HCT116 (cell line): ENCODE results near the gene GPR142. TPM values are rescaled to one million over a fixed set of nuclear protein-coding genes. Genes with fewer than 3 reads are reported as not detected.

Experiments used
- ATAC-seq: fragments of 200-7000 bp; cut with Tn5 transposase; 2 replicates; pipeline ENCODE4 v1.9.1; 2020; ENCODE audit warnings: mild to moderate bottlenecking, moderate library complexity
- BruUV-seq: library from RNA; stranded (reverse); fragments of 400-500 nt; replicated peaks from 2 replicates; lab custom pipeline; 2021; lab: Mats Ljungman, UMichigan
- CTCF ChIA-PET: fragments of 300-600 bp; sonication (Branson Sonifier 250); formaldehyde crosslinking; loops from one replicate; lab custom pipeline; 2021; ENCODE audit warnings: antibody characterized with exemption; lab: Charles Lee
- POLR2A ChIA-PET: fragments of 300-600, 350-600 bp; sonication (Branson Sonifier 250); formaldehyde crosslinking; loops from one replicate; lab custom pipeline; 2021; ENCODE audit warnings: antibody characterized with exemption; lab: Charles Lee
- RAD21 ChIA-PET, 2 experiments: fragments of 300-600 bp; sonication (Branson Sonifier 250); formaldehyde crosslinking; loops; one replicate each; lab custom pipeline; 2023; ENCODE audit warnings: low total read pairs in 2 of 2; ENCODE audit not compliant: uncharacterized antibody in 2 of 2, unreplicated experiment in 2 of 2, low non-redundant PET in 1 of 2; lab: Charles Lee
- DNase-seq: peaks from one replicate; pipeline ENCODE4 v3.0.0-alpha.2; 2010; ENCODE audit warnings: low read depth, low spot score
- H2AFZ ChIP-seq: fragments of 200-600 bp; shearing (Covaris generic), sonication (generic); 2 replicates; pipeline ENCODE4 v1.6.1; 2017; ENCODE audit warnings: low read depth, mixed run types, mixed read lengths, antibody characterized with exemption, low read length; ENCODE audit not compliant: poor library complexity, severe bottlenecking
- H3K27ac ChIP-seq: 2 replicates; pipeline ENCODE4 v1.5.1; 2012; ENCODE audit warnings: low read depth, low read length
- H3K27me3 ChIP-seq: fragments of 200-600 bp; sonication (generic); 2 replicates; pipeline ENCODE4 v1.6.1; 2016; ENCODE audit warnings: mixed run types, low read length, mixed read lengths; ENCODE audit not compliant: insufficient read depth
- H3K36me3 ChIP-seq, 2 experiments: fragments of 200-500 bp in 1 of 2; fragments of 200-600 bp in 1 of 2; sonication (Bioruptor generic) in 1 of 2; sonication (generic) in 1 of 2; 2 replicates each; pipeline versions ENCODE4 v1.5.1 to v1.6.1; 2014 to 2016; ENCODE audit warnings: low read length in 2 of 2, inconsistent platforms in 1 of 2, mixed read lengths in 1 of 2, mixed run types in 1 of 2; ENCODE audit not compliant: insufficient read depth in 2 of 2, control insufficient read depth in 1 of 2
- H3K4me1 ChIP-seq, 2 experiments: fragments of 200-600 bp in 1 of 2; sonication (generic) in 1 of 2; 2 replicates each; pipeline versions ENCODE4 v1.5.1 to v1.6.1; 2012 to 2017; ENCODE audit warnings: low read length in 2 of 2, inconsistent platforms in 1 of 2, mild to moderate bottlenecking in 1 of 2, mixed read lengths in 1 of 2, mixed run types in 1 of 2, moderate library complexity in 1 of 2; ENCODE audit not compliant: insufficient read depth in 2 of 2, control insufficient read depth in 1 of 2
- H3K4me2 ChIP-seq: fragments of 200-600 bp; sonication (generic); 2 replicates; pipeline ENCODE4 v1.6.1; 2017; ENCODE audit warnings: mixed run types, low read length, mixed read lengths
- H3K4me3 ChIP-seq, 2 experiments: fragments of 200-600 bp in 1 of 2; sonication (generic) in 1 of 2; replicated peaks in 1 of 2; 2 replicates each; pipeline ENCODE4 v1.5.1; 2011 to 2016; ENCODE audit warnings: low read length in 2 of 2, control low read depth in 1 of 2, low read depth in 1 of 2, mild to moderate bottlenecking in 1 of 2, mixed read lengths in 1 of 2, mixed run types in 1 of 2
- H3K79me2 ChIP-seq: fragments of 200-600 bp; sonication (generic); 2 replicates; pipeline ENCODE4 v1.6.1; 2017; ENCODE audit warnings: mild to moderate bottlenecking, mixed run types, low read length, moderate library complexity, mixed read lengths; ENCODE audit not compliant: insufficient read depth
- H3K9ac ChIP-seq: fragments of 200-600 bp; sonication (generic); 2 replicates; pipeline ENCODE4 v1.6.1; 2016; ENCODE audit warnings: low read length, mixed read lengths
- H3K9me2 ChIP-seq: fragments of 200-600 bp; sonication (generic), shearing (Covaris generic); 2 replicates; pipeline ENCODE4 v1.6.1; 2017; ENCODE audit warnings: mixed run types, mild to moderate bottlenecking, moderate library complexity; ENCODE audit not compliant: insufficient read depth
- H3K9me3 ChIP-seq, 2 experiments: fragments of 200-500 bp in 1 of 2; fragments of 200-600 bp in 1 of 2; sonication (Bioruptor generic) in 1 of 2; sonication (generic) in 1 of 2; 2 replicates each; pipeline ENCODE4 v1.6.1; 2014 to 2017; ENCODE audit warnings: low read length in 2 of 2, mixed read lengths in 2 of 2, inconsistent platforms in 1 of 2, low read depth in 1 of 2, mild to moderate bottlenecking in 1 of 2, mixed run types in 1 of 2, moderate library complexity in 1 of 2; ENCODE audit not compliant: control insufficient read depth in 1 of 2, insufficient read depth in 1 of 2
- H4K20me1 ChIP-seq: fragments of 200-600 bp; sonication (generic), shearing (Covaris generic); 2 replicates; pipeline ENCODE4 v1.6.1; 2017; ENCODE audit warnings: mixed run types, mild to moderate bottlenecking, moderate library complexity; ENCODE audit not compliant: insufficient read depth
- ATF3 ChIP-seq: IDR thresholded peaks from 2 replicates; pipeline ENCODE4 v1.6.1; 2012
- CBX3 ChIP-seq: IDR thresholded peaks from 2 replicates; pipeline ENCODE4 v1.6.1; 2012; ENCODE audit warnings: low read depth
- CEBPB ChIP-seq: IDR thresholded peaks from 2 replicates; pipeline ENCODE4 v1.6.1; 2012; ENCODE audit warnings: low read depth
- EGR1 ChIP-seq: IDR thresholded peaks from 2 replicates; pipeline ENCODE4 v1.6.1; 2012; ENCODE audit warnings: low read depth
- ELF1 ChIP-seq: IDR thresholded peaks from 2 replicates; pipeline ENCODE4 v1.6.1; 2012; ENCODE audit warnings: low read depth, borderline replicate concordance
- EZH2 ChIP-seq: fragments of 200-600 bp; sonication (generic); IDR thresholded peaks from 2 replicates; pipeline ENCODE4 v1.6.1; 2017; ENCODE audit warnings: antibody characterized with exemption, mixed run types
- EZH2phosphoT487 ChIP-seq: fragments of 200-600 bp; IDR thresholded peaks from 2 replicates; pipeline ENCODE4 v1.6.1; 2018; ENCODE audit warnings: antibody characterized with exemption, borderline replicate concordance
- FOSL1 ChIP-seq: IDR thresholded peaks from 2 replicates; pipeline ENCODE4 v1.6.1; 2012; ENCODE audit warnings: low read depth
- JUND ChIP-seq: IDR thresholded peaks from 2 replicates; pipeline ENCODE4 v1.6.1; 2012
- POLR2A ChIP-seq: IDR thresholded peaks from 2 replicates; pipeline ENCODE4 v1.7.0; 2011; ENCODE audit warnings: borderline replicate concordance; ENCODE audit not compliant: insufficient read depth, insufficient read length; ENCODE audit errors: extremely low read depth
- SIN3A ChIP-seq: IDR thresholded peaks from 2 replicates; pipeline ENCODE4 v1.6.1; 2012; ENCODE audit warnings: low read depth
- SP1 ChIP-seq: IDR thresholded peaks from 2 replicates; pipeline ENCODE4 v1.6.1; 2012; ENCODE audit warnings: low read depth
- SRF ChIP-seq: IDR thresholded peaks from 2 replicates; pipeline ENCODE4 v1.6.1; 2012; ENCODE audit warnings: low read depth
- TCF7L2 ChIP-seq: IDR thresholded peaks from 2 replicates; pipeline ENCODE4 v1.7.0; 2011; ENCODE audit warnings: borderline replicate concordance, inconsistent platforms; ENCODE audit not compliant: insufficient read depth, insufficient read length; ENCODE audit errors: extremely low read depth
- YY1 ChIP-seq: IDR thresholded peaks from 2 replicates; pipeline ENCODE4 v1.6.1; 2011; ENCODE audit warnings: low read length, low read depth, moderate library complexity, mild to moderate bottlenecking; ENCODE audit not compliant: insufficient replicate concordance; ENCODE audit errors: extremely low read depth
- ZBTB33 ChIP-seq: IDR thresholded peaks from 2 replicates; pipeline ENCODE4 v1.6.1; 2011; ENCODE audit warnings: mild to moderate bottlenecking, low read length, moderate library complexity; ENCODE audit not compliant: insufficient replicate concordance; ENCODE audit errors: extremely low read depth
- ZFX ChIP-seq: fragments of 450-650 bp; IDR thresholded peaks from 2 replicates; pipeline ENCODE4 v1.6.1; 2017
- intact Hi-C: fragments of 100-400 bp; cut with micrococcal nuclease; formaldehyde crosslinking; loops from 2 replicates; pipeline ENCODE4 v1.10.0; 2022
- total RNA-seq: library from RNA; stranded (reverse); gene quantifications from one replicate; pipeline ENCODE4 v1.2.1, GENCODE V29; 2021; ENCODE audit not compliant: unreplicated experiment
- TF ChIP-seq, protein P1 (sequence below): IDR thresholded peaks from 2 replicates; pipeline ENCODE4 v1.6.1; 2012
- TF ChIP-seq, protein P2 (sequence below), 3 experiments: fragments of 200-600 bp in 1 of 3; sonication (generic) in 1 of 3; IDR thresholded peaks in 2 of 3; conservative IDR thresholded peaks in 1 of 3; 2 replicates each; pipeline ENCODE4 v1.5.1; 2012 to 2017; ENCODE audit warnings: low read depth in 2 of 3, low read length in 2 of 3, antibody characterized with exemption in 1 of 3, borderline replicate concordance in 1 of 3, control low read depth in 1 of 3, mild to moderate bottlenecking in 1 of 3, mixed read lengths in 1 of 3, mixed run types in 1 of 3, moderate library complexity in 1 of 3; ENCODE audit not compliant: insufficient read depth in 1 of 3
- TF ChIP-seq, protein P3 (sequence below): IDR thresholded peaks from 2 replicates; pipeline ENCODE4 v1.6.1; 2012; ENCODE audit warnings: low read depth

Gene GPR142
- total RNA-seq, 1 experiment from 2014 or later: not detected

DNA sequence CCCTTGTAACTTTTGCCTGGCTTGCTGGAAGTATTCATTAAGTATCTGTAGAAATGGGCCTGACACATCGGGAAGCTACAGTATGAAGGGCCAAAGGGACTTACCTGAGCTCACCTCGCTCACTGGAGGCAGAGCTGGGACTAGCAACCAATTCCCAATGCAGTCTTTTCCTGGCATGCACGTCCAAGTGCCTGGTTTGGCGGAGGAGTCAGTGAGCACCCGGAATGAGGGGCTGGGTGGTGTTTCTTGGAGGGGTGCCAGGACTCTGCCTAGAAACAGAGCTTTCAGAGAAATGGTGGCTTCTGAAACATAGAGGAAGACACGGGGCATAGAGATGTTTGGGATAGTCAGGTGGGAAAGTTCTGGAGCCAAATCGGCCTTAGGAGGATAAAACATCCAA is 46.2 kb downstream of the GPR142 start:
- no peak for ATAC-seq
- Histone ChIP-seq H3K9me3 (no peaks in the 10 kb centered on the region), H3K36me3 (no peaks in the 10 kb centered on the region), H2AFZ (no peak overlapping the region), H3K4me3 (no peak overlapping the region), H3K9ac (no peak overlapping the region), H3K4me1 (peaks cover 25 to 46% of the 10 kb centered on the region in 2 experiments), H3K9me2 (no peaks in the 10 kb centered on the region), H3K27me3 (no peaks in the 10 kb centered on the region), H4K20me1 (no peaks in the 10 kb centered on the region), H3K79me2 (no peaks in the 10 kb centered on the region), H3K27ac (no peak overlapping the region), H3K4me2 (no peak overlapping the region)
- ChIA-PET POLR2A (no interaction called here), RAD21 (no interaction called here), CTCF (interaction anchor here (1.4 kb wide), 1 partner anchor 34 kb away, joined by 3 read pairs; no protein-coding TSS in a partner anchor)
- BruUV-seq: no TSS peak
- no peak for TF ChIP-seq YY1
- TF ChIP-seq TCF7L2: no peak
- TF ChIP-seq SRF: no peak
- TF ChIP-seq EZH2: no peak
- TF ChIP-seq EGR1: no peak
- TF ChIP-seq ZFX: no peak
- TF ChIP-seq POLR2A: no peak
- TF ChIP-seq EZH2phosphoT487: no peak
- TF ChIP-seq, protein P1, sequence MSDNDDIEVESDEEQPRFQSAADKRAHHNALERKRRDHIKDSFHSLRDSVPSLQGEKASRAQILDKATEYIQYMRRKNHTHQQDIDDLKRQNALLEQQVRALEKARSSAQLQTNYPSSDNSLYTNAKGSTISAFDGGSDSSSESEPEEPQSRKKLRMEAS: no peak
- TF ChIP-seq SP1: no peak
- no peak for TF ChIP-seq FOSL1
- TF ChIP-seq CBX3: no peak
- no peak for TF ChIP-seq ATF3
- no peak for TF ChIP-seq ELF1
- TF ChIP-seq, protein P2, sequence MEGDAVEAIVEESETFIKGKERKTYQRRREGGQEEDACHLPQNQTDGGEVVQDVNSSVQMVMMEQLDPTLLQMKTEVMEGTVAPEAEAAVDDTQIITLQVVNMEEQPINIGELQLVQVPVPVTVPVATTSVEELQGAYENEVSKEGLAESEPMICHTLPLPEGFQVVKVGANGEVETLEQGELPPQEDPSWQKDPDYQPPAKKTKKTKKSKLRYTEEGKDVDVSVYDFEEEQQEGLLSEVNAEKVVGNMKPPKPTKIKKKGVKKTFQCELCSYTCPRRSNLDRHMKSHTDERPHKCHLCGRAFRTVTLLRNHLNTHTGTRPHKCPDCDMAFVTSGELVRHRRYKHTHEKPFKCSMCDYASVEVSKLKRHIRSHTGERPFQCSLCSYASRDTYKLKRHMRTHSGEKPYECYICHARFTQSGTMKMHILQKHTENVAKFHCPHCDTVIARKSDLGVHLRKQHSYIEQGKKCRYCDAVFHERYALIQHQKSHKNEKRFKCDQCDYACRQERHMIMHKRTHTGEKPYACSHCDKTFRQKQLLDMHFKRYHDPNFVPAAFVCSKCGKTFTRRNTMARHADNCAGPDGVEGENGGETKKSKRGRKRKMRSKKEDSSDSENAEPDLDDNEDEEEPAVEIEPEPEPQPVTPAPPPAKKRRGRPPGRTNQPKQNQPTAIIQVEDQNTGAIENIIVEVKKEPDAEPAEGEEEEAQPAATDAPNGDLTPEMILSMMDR (IDR thresholded peaks at IDR 0.05 in 2 of 3, conservative IDR thresholded peaks at IDR 0.05 in 1 of 3; ENCODE audit: borderline replicate concordance in 1 of 3, insufficient read depth in 1 of 3, low read depth in 2 of 3, low read length in 2 of 3): no peak
- no peak for TF ChIP-seq CEBPB
- no peak for TF ChIP-seq ZBTB33
- TF ChIP-seq, protein P3, sequence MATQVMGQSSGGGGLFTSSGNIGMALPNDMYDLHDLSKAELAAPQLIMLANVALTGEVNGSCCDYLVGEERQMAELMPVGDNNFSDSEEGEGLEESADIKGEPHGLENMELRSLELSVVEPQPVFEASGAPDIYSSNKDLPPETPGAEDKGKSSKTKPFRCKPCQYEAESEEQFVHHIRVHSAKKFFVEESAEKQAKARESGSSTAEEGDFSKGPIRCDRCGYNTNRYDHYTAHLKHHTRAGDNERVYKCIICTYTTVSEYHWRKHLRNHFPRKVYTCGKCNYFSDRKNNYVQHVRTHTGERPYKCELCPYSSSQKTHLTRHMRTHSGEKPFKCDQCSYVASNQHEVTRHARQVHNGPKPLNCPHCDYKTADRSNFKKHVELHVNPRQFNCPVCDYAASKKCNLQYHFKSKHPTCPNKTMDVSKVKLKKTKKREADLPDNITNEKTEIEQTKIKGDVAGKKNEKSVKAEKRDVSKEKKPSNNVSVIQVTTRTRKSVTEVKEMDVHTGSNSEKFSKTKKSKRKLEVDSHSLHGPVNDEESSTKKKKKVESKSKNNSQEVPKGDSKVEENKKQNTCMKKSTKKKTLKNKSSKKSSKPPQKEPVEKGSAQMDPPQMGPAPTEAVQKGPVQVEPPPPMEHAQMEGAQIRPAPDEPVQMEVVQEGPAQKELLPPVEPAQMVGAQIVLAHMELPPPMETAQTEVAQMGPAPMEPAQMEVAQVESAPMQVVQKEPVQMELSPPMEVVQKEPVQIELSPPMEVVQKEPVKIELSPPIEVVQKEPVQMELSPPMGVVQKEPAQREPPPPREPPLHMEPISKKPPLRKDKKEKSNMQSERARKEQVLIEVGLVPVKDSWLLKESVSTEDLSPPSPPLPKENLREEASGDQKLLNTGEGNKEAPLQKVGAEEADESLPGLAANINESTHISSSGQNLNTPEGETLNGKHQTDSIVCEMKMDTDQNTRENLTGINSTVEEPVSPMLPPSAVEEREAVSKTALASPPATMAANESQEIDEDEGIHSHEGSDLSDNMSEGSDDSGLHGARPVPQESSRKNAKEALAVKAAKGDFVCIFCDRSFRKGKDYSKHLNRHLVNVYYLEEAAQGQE: no peak
- TF ChIP-seq SIN3A: no peak
- TF ChIP-seq JUND: no peak
- intact Hi-C loops: no loop called here
- DNase-seq: no peak
